GM19467 (cell line): Measurements from ENCODE around the gene ANKRD11.

ENCODE experiments used
- ATAC-seq: cut with Tn5 transposase; IDR thresholded peaks from one replicate; pipeline ENCODE4 v1.9.1; 2021; ENCODE audit warnings: mild to moderate bottlenecking, moderate library complexity; ENCODE audit not compliant: unreplicated experiment

The ANKRD11 gene

DNA sequence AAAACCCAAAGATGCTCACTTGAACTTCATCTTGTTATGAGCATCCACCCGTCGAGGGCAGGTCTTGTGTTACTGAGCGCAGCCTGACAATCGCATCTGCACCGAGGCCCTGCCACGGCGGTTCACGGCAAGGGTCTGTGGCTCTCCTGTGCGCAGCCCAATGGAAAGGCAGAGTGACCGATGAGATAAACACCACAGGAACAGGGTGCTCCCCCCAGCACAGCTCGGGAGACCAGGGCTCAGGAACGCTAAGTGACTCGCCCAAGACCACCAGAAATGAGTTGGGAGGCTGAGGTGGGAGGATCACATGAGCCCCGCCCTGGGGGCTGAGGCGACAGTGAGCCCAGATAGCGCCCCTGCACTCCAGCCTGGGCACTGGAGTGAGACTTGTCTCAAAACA, 134.7 kb downstream of the ANKRD11 start:
- no peak for ATAC-seq

DNA sequence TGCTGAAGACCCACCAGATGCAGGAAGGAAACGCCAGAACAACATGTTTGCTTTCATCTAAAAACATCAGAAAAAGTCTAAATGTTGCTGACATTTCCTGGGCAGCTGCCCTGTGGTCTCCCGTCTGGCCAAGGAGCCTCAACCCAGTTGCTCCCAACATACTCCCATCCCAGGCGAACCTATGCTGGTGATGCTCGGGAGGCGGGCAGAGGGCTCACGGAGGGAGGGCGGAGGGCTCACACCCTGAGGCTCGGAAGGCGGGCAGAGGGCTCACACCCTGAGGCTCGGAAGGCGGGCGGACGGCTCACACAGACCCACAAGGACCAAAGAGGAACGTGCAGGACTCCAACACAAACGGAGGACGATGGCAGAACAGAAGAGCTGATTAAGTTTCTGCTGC, 135.4 kb downstream of the ANKRD11 start:
- ATAC-seq = no peak

DNA sequence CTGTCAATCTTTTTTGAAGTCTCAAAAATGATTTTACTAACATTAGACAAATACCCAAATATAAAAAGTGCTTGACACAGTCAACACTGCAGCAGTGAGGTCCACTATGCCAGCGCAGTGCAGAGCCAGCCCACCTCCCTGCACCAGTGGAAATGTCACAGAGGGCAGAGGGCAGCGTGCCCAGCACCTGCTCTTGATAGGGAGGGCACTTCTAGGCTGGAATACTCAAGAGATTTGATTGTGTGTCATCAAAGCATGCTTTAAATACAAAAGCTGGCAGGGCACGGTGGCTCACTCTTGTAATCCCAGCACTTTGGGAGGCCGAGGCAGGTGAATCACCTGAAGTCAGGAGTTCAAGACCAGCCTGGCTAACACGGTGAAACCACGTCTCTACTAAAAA, 136.0 kb downstream of the ANKRD11 start:
- ATAC-seq = no peak

DNA sequence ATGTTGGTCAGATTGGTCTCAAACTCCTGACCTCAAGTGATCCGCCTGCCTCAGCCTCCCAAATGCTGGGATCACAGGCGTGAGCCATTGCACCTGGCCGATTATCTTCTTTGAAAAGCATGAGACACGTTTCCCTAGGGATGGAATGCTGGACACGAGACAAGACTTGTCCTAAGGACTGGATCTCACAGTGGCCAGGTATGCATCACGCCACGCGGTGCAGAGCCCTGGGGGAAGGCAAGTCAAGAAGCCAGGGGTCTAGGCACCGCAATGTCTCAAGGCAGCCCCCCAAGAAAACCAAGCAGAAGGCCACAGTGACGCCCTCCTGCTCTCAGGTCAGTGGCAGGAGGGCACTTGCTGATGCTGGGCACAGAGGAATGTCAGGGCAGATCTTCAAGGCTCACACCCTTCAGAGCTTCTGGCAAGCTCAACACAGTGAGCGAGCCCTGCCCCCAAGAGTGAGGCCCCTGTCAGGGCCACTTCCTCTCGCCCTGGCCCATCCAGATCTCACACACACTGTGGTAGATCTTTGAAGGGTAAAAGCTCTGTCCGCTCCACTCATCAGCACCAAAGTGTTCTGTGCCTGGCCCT, 138.2 kb downstream of the ANKRD11 start:
- no peak for ATAC-seq

DNA sequence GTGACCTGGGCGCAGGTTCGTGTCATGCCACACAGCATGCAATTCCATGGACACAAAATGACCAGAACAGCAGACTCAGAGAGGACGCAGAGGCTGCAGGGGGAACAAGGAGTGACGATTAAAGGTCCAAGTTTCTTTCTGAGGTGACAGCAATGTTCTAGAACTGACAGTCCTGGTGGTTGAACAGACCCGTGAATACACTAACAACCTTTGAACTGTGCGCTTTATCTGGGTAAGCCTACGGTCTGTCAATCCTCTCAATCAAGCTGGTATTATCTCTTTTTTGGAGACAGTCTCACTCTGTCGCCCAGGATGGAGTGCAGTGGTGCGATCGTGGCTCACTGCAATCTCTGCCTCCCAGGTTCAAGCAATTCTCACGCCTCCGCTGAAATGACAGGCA, 138.7 kb downstream of the ANKRD11 start:
- ATAC-seq = no peak

DNA sequence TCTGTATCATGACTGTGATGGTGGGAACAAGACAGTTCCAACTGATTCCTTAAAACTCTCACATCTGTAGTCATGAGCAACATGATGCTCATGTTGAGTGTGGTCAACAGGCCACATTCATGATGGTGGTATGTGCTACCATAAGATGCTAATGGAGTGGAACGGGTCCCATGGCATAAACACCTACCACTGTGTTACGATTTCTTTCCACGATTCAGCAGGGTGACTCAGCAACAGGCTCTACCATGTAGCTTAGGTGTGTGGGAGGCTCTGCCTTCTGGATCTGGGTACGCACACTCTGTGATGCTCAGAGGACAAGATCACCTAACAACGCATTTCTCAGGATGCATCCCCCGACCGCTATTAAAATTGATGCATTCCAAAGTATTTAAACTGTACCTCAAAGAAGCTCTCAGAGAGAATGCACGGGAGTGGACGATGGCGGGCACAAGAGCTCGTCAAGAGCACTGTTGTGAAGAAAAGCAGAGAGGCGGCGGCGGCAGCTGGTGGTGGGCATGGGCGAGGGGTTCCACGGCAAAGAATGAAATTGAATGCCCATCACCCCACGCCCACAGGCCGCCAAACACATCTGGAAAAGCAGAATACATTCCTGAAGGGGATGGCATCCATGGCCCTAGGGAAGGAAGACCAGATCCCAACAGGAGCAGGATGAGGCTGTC, 139.5 kb downstream of the ANKRD11 start:
- ATAC-seq = no peak

DNA sequence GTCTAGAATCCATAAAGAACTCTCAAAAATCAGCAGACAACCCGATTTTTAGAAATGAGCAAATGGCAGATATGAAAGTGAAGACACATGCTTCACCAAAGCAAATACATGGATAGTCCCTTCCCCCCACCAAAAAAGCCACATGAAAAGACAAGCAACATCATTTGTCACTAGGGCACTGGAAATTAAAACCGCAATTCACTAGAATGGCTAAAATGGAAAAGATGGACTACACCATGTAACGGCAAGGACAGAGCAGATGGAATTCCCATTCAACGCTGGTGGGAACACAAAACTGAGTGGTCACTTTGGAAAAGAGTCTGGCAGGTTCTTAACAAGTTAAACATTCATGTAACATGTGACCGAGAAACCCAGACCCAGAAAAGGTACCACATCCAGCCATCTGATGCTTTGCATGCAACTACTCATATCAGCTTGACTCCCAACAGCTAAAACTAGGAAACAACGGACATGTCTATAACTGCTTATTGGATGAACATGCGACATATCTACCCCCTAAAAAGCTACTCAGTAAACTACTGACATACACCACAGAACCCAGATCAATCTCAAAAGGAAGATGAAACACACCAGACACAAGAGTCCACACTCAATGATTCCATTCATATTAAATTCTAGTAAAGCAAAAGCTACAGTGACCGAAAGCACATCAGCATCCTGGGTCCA, 140.3 kb downstream of the ANKRD11 start:
- ATAC-seq = no peak

DNA sequence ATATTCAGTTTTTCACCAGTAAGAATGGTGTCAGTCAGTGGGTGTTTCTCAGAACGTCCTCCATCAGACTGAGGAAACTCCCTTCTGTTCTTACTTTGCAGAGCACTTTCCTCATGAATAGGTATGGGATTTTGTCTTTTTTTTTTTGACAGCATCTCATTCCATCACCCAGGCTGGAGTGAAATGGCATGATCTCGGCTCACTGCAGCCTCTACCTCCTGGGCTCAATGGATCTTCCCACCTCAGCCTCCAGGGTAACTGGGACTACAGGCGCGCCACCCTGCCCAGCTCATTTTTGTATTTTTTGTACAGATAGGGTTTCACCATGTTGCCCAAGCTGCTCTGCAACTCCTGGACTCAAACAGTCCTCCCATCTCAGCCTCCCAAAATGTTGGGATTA, 142.6 kb downstream of the ANKRD11 start:
- ATAC-seq = no peak

DNA sequence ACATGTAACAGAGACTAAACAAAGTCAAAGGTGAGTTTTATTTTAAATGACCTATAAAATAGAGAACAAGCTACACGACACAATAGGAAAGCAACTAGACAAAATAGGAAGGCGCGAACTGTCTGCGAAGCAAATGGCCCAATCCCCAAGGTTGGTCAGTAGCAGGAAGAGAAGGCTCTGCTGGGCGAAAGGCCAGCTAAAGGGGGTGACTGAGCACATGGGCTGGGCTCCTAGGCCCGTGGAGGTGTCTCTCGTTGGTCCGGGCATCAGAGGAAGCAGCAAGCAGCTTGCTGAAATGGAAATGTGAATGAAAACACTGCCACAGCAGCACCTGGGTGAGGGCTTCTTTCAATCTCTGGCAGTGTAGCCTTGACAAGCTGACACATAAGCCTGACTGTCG, 143.5 kb downstream of the ANKRD11 start:
- no peak for ATAC-seq

DNA sequence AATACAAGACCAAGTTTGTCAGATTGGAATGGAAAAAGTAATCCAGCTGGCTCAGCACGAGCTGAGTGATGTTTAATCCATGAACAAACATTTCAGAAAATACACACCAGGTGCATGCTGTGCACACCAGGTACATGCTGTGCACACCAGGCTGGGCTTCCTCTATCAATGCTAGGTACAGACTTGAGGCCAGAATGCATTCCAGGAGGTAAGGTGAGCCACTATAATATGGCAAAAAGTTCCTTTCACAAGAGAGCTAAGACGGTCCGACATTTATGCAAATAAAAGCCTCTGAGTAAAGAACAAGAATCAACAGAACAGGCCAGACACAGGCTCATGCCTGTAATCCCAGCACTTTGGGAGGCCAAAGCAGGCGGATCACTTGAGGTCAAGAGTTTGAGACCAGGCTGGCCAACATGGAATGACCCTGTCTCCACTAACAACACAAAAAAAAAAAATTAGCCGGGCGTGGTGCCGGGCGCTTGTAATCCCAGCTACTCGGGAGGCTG, 144.7 kb downstream of the ANKRD11 start:
- ATAC-seq = no peak

DNA sequence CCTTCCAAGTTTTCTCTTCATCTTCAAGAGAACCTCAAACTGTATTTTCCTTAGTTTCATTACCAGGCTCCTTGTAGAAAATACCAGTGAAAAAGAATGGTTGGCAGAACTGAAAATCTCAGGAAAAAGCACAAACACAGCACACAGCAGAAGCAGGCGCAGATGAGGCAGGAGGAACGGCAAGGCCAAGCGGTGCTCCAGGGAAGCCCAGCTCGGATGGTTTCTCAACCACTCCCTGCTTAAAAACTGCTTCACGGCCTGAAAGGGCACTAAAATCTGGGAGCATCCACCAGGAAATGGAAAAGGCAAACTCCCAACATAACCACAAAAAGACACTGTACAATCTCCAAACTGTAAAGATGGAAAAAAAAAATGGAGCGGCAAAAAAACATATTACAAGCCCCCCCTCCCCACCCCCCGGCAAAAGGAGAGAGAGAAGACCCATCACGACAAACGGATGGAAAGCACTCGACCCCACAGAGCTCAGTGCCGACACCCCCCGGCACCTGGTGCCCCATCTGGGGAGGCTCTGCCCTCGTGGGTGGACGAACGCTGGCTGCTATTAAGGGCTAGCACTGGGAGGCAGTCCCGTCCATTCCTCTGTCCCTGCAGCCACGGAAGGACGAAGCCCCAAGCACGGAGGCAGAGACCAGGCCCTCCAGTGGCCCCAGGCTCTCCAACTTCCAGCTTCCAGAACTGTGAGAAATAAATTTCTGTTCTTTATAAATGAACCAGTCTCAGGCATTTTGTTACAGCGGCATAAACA, 145.3 kb downstream of the ANKRD11 start:
- ATAC-seq = no peak

DNA sequence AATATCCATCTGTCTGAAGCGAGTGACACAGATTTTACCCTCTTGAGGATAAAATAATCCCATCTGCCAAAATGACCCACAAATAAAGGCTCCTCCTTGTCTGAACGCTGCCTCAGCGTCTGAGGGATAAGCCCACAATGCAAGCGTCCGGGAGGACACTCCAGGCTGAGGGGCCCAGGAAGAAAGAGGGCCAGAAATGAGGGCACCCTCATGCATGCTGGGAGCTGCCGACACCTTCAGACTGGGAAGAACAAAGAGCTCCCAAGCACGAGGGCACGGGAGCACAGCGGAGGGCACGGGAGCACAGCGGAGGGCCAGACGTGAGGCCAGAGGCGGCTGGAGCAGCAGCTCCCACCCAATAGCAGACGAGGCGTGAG, 145.9 kb downstream of the ANKRD11 start:
- ATAC-seq = no peak

DNA sequence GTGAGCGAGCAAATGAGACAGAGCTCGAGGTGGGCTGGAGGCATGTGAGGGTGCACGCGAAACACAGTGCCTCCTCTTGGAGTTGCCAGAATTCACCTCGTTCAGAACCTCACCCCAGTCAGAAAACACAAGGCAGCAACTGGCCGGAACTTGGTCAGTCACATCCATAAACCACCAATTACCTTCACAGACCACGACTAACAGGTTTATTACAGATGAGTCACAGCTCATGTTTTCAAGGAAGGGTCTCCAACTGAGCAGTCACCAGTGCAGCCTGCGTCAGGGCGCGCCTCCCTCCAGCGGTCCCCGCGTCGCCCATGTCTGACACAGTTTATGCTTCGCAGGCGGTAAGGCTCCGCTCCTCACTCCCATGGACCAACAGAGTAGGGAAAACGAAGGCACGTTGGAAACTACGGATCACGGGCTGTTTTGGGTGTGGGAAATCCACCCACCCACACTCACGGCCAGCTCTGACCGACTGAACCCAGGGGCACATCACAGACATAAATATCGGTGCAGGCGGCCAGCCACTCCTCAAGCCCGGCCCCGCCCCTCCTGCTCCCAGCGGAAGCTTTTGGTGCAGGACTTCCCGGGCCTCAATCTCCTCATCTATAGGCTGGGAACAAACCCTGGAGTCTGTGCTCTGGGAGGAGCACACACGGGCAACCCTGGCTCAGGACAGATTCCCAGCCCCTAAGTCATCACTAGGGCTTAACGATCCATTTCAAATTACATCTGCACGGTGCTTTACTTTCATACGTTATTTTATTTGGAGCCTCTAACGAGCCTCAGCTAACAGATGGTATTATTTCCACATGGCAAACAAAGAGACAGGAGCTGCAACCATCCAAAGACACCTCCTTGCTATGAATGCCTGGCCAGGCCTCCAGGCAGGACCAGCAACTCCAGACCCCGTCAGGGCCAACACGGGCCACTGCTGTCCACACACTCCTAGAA, 146.6 kb downstream of the ANKRD11 start:
- no peak for ATAC-seq

DNA sequence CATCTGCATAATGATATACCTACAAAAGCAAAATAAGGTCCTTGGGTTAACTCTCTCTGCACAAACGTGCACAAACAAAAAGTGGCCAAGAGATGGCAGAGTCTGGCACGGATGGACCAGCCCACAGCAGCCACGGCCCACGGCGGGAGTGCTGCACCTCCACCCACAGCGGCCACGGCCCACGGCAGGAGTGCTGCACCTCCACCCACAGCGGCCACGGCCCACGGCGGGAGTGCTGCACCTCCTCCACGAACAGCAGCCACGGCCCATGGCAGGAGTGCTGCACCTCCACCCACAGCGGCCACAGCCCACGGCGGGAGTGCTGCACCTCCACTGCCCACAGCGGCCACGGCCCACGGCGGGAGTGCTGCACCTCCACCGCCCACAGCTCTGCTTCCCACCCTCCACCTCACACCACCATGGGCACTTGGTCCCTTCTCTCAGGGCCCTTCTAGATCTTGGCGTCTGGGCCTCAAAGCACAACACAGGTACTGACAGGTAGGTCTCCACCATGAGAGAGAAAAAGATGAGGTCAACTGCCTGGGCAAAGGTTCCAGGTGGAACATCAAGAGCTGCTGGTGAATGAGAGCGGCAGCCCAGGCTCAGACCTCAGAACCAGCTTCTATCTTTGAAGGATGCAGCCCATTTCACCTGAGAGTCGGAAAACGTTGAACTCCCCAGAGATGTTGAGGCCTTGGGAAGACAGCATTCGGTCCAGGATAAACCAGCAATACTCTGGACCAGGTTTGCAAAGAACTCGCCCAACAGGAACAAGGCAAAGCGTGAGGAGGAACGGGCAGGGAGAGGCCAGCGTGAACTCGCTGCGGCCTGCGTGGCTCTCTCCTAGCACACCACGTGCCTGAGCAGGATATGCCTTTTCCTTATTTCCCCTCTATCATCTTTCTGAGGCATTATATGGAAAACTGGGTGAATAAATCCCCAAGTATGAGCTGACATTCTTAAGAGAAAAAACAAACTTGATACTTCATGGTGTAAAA, 148.4 kb downstream of the ANKRD11 start:
- no peak for ATAC-seq

DNA sequence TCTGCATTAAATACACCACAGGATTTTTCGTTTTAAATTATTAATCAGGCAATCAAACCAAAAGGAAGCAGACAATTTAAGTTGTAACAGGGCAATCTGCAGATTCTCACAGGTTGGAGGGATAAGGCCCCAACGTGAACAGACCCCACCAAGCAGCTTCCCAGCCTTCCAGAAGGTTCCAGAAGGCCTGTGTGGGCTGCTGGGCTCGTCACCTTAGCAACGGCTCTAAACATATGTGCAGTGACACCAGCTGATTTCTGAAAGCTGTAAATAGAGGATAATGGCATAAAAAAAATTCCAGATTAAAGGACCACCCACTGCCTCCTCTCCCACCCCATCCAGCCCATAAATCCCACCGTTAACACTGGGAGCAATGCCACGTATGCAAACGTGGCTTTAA, 149.1 kb downstream of the ANKRD11 start:
- no peak for ATAC-seq

DNA sequence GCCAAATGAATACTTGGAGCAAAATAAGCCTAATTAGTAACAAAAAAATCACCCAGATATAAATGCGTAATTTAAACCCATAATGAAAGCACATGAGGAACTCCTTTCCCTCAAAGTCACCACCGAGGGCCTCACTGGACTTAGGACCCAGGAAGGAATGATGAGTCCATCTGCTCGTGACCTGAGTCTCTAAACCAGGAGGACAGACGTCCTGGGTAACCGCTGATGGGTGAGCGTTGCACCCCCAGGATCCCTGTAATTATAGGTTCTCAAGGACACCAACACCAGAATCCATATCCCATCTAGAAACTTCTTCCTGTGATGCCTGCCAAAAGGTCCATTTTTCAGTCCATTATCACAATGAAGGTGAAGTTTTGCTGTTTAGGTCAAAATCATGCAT, 151.5 kb downstream of the ANKRD11 start:
- no peak for ATAC-seq

DNA sequence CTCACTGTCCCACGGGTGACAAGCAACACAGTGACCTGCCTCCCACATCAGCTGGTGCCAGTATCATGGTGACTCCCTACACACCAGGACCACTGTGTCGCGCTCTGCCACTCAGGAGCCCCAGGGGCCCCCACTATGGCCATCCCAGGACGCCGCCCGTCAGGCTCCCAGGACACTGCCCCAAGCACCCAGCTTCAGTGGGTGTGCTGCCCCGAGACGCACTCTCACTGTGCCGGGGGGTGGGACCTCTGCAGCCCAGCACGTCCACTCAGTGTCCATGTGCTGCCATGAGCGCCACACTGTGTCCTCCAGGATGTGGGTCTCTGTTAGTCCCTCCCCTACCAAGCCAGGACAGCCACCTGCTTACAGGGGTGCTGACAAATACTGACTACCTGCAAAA, 152.4 kb downstream of the ANKRD11 start:
- no peak for ATAC-seq

DNA sequence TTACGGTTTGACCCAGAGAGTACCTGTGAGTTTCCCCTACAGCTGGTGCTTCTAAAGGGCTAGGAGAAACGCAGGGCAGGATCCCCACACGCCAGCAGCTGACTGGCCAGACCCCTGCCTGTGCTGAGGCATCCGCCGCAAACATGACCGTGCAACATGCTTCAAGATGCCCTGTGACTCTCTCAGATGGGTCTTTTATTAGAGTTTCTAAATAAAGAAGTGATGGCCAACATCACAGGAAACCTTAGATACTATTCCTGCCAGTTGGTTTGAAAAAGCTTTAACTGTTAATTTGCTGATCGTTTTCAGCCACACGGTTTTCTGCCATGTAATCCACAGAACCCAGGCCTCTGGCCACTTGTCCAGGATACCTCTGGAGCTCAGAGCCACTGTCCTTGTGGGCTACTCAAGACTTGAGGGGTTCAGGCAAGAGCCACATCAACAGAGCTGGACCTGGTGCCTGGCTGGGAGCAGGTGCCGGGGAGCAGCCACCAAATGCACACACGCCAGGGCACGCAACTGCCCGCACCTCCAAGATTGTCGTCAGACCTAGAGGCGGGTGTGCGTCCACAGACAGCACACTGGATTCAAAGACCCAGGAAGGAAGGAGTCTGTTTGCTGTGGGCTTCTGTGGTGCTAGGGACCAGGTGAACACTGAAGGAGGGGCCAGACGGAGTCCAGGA, 154.4 kb downstream of the ANKRD11 start:
- no peak for ATAC-seq
